K562 (cell line): ENCODE measurements around the gene PKLR. TPM values are rescaled to one million over a fixed set of nuclear protein-coding genes. Genes with fewer than 3 reads are reported as not detected.

ENCODE experiments used
- ARID3B ChIP-seq: fragments of 250-450 bp; sonication (Bioruptor Pico); IDR thresholded peaks from 2 replicates; pipeline ENCODE4 v1.4.0; 2020; ENCODE audit warnings: borderline replicate concordance
- E2F6 ChIP-seq, 2 experiments: IDR thresholded peaks; 2 replicates each; pipeline ENCODE4 v1.6.1; 2011; ENCODE audit warnings: borderline replicate concordance in 1 of 2, control low read depth in 1 of 2, low read depth in 1 of 2, low read length in 1 of 2, mild to moderate bottlenecking in 1 of 2, mixed read lengths in 1 of 2, moderate library complexity in 1 of 2; ENCODE audit not compliant: insufficient read depth in 1 of 2, insufficient read length in 1 of 2, poor library complexity in 1 of 2, severe bottlenecking in 1 of 2; ENCODE audit errors: extremely low read depth in 1 of 2
- ELK1 ChIP-seq: sonication (generic); formaldehyde crosslinking; IDR thresholded peaks from 2 replicates; pipeline ENCODE4 v1.8.1; 2022; ENCODE audit warnings: missing genetic modification reagents
- NBN ChIP-seq: fragments of 450-650 bp; IDR thresholded peaks from 2 replicates; pipeline ENCODE4 v1.6.1; 2016; ENCODE audit warnings: low read depth, mild to moderate bottlenecking
- NFXL1 ChIP-seq: fragments of 450-650 bp; formaldehyde crosslinking; IDR thresholded peaks from 2 replicates; pipeline ENCODE4 v1.4.0; 2021; ENCODE audit warnings: mild to moderate bottlenecking
- POLR2G ChIP-seq: fragments of 200-400 bp; formaldehyde crosslinking; IDR thresholded peaks from 2 replicates; pipeline ENCODE4 v1.6.1; 2017; ENCODE audit warnings: low read depth, mild to moderate bottlenecking, antibody characterized with exemption, low read length, moderate library complexity
- PTRF ChIP-seq: fragments of 450-650 bp; IDR thresholded peaks from 2 replicates; pipeline ENCODE4 v1.6.1; 2016; ENCODE audit warnings: mild to moderate bottlenecking, missing genetic modification characterization, missing compliant biosample characterization
- RB1 ChIP-seq: fragments of 450-650 bp; IDR thresholded peaks from 2 replicates; pipeline ENCODE4 v1.6.1; 2017; ENCODE audit warnings: low read depth, mild to moderate bottlenecking
- SAFB ChIP-seq: fragments of 200-400 bp; formaldehyde crosslinking; IDR thresholded peaks from 2 replicates; pipeline ENCODE4 v1.6.1; 2017; ENCODE audit warnings: low read depth, low read length, borderline replicate concordance
- THAP12 ChIP-seq: fragments of 250-450 bp; sonication (Bioruptor Pico); IDR thresholded peaks from 2 replicates; pipeline ENCODE4 v1.9.0; 2021; ENCODE audit warnings: mild to moderate bottlenecking, inconsistent platforms
- ZNF184 ChIP-seq: sonication (generic); formaldehyde crosslinking; IDR thresholded peaks from 2 replicates; pipeline ENCODE4 v1.5.0; 2020; ENCODE audit warnings: missing genetic modification reagents
- polyA plus RNA-seq, 8 experiments: library from polyadenylated mRNA; depleted of rRNA in 4 of 8; stranded (reverse) in 5 of 8; unstranded in 3 of 8; fragments of >200 nt; fragmentation: Nextera tagmentation in 2 of 8; fragmentation: Illumina TruSeq in 1 of 8; extraction: Ambion mirVana in 2 of 8; extraction: Trizol in 1 of 8; gene quantifications; 2 replicates each; pipeline versions ENCODE4 v1.2.1 to v1.2.3, GENCODE V29; 2011 to 2014; ENCODE audit warnings: inconsistent platforms in 1 of 8, missing spikeins in 1 of 8
- total RNA-seq, 7 experiments: library from RNA; depleted of rRNA in 6 of 7; stranded (reverse); fragments of >200 nt in 6 of 7; fragmentation: Illumina TruSeq in 2 of 7; extraction: Trizol in 2 of 7; gene quantifications; 2 replicates each; pipeline versions ENCODE4 v1.2.1 to v1.2.3, GENCODE V29; 2011 to 2021; ENCODE audit warnings: low replicate concordance in 1 of 7
- TF ChIP-seq, protein P1 (sequence below), 2 experiments: IDR thresholded peaks; 2 replicates each; pipeline ENCODE4 v1.6.1; 2012; ENCODE audit warnings: improper control_type of control experiment in 2 of 2, low read depth in 2 of 2, low read length in 2 of 2, borderline replicate concordance in 1 of 2
- TF ChIP-seq, protein P2 (sequence below): sonication (generic); formaldehyde crosslinking; IDR thresholded peaks from 2 replicates; pipeline ENCODE4 v1.8.0; 2022; ENCODE audit warnings: mild to moderate bottlenecking, missing genetic modification reagents
- TF ChIP-seq, protein P3 (sequence below): sonication (generic); formaldehyde crosslinking; IDR thresholded peaks from 2 replicates; pipeline ENCODE4 v1.8.0; 2022; ENCODE audit warnings: missing genetic modification reagents, mild to moderate bottlenecking, moderate library complexity, borderline replicate concordance

PKLR gene
- total and polyA plus RNA-seq, 9 of the 15 experiments (the other 6 are each of a cell fraction or from before 2014, with no cell fraction given), result 10.7 to 78.4 (median 38.2) TPM

- TF ChIP-seq, protein P1, sequence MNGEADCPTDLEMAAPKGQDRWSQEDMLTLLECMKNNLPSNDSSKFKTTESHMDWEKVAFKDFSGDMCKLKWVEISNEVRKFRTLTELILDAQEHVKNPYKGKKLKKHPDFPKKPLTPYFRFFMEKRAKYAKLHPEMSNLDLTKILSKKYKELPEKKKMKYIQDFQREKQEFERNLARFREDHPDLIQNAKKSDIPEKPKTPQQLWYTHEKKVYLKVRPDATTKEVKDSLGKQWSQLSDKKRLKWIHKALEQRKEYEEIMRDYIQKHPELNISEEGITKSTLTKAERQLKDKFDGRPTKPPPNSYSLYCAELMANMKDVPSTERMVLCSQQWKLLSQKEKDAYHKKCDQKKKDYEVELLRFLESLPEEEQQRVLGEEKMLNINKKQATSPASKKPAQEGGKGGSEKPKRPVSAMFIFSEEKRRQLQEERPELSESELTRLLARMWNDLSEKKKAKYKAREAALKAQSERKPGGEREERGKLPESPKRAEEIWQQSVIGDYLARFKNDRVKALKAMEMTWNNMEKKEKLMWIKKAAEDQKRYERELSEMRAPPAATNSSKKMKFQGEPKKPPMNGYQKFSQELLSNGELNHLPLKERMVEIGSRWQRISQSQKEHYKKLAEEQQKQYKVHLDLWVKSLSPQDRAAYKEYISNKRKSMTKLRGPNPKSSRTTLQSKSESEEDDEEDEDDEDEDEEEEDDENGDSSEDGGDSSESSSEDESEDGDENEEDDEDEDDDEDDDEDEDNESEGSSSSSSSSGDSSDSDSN (IDR thresholded peaks at IDR 0.05; ENCODE audit: borderline replicate concordance in 1 of 2, low read depth in 2 of 2, low read length in 2 of 2), result 0 out of 4 replicates have a peak, but pooled peaks of 1 of the 2 experiments have one; percentile 19
- TF ChIP-seq POLR2G (peak; percentile 60), PTRF (no peak), NBN (peak; percentile 62; the same call in 1 of the 2 replicates), SAFB (no peak), THAP12 (peak; percentile 47; the same call in 1 of the 2 replicates), RB1 (peak; percentile 87; the same call in 1 of the 2 replicates), ZNF184 (CRISPR knock-in tag) (no peak), E2F6 (IDR thresholded peaks at IDR 0.05; ENCODE audit: borderline replicate concordance in 1 of 2, extremely low read depth in 1 of 2, insufficient read depth in 1 of 2, insufficient read length in 1 of 2, low read depth in 1 of 2, low read length in 1 of 2, poor library complexity in 1 of 2, severe bottlenecking in 1 of 2) (peak in 1 of 2 experiments; percentile 13), NFXL1 (CRISPR knock-in tag) (no peak), ARID3B (CRISPR knock-in tag) (no peak), ELK1 (no peak)
- TF ChIP-seq, protein P2, sequence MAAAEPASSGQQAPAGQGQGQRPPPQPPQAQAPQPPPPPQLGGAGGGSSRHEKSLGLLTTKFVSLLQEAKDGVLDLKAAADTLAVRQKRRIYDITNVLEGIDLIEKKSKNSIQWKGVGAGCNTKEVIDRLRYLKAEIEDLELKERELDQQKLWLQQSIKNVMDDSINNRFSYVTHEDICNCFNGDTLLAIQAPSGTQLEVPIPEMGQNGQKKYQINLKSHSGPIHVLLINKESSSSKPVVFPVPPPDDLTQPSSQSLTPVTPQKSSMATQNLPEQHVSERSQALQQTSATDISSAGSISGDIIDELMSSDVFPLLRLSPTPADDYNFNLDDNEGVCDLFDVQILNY (CRISPR knock-in tag), result no peak
- TF ChIP-seq, protein P3, sequence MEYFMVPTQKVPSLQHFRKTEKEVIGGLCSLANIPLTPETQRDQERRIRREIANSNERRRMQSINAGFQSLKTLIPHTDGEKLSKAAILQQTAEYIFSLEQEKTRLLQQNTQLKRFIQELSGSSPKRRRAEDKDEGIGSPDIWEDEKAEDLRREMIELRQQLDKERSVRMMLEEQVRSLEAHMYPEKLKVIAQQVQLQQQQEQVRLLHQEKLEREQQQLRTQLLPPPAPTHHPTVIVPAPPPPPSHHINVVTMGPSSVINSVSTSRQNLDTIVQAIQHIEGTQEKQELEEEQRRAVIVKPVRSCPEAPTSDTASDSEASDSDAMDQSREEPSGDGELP (CRISPR knock-in tag), result peak; percentile 87
These were observed 50.4 kb downstream of the PKLR start (continued) for GRCh38 chr1:155250633-155251449.
